ENCODE results near the gene ARID4B.
"Not testable (repeated sequence)": the region's sequence is repeated elsewhere in the genome, so short reads cannot be mapped to it uniquely, and the experiment has no call there.

The ARID4B gene

DNA sequence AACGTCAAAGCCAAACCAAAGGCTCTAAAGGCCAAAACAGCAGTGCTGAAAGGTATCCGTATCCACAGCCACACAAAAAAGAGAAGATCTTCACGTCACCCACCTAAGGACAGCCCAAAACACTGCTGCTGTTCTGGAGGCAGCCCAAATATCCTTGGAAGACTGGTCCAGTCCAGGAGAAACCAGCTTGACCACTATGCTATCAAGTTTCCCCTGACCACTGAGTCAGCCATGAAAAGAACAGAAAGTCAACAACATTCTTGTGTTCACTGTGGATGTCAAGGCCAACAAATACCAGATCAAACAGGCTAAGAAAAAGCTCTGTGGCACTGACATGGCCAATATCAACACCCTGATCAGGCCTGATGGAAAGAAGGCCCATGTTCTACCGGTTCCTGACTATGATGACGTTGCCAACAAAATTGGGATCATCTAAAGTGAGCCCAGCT lies 32.1 kb downstream of the ARID4B start:
- DNase-seq, result no peak

DNA sequence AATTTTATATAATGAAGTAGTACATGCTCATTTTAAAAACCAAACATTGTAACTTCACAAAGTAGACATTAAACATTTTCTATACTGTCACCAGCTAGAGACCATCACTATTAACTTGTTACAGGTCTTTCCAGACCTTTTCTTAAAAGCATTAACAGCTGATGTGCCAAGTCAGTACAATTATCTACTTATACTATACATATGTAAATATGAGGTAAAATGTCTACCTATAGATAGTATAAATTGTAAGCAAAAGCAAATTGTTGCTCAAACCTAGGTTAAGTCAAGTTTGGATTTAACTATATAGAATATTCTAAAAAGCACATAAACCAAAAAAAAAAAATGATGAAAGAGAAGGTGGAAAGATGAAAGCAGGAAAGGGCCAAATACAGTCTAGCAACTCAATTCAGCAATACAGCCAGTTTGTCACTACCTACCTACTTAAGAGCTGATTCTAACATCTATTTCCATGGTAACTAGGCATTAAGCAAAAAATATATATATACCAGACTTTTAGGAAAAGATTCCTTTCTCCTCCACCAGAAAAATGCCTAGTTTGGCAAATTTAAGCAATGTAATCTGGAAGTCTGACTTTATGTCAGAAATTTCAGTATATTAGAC lies 34.5 kb downstream of the ARID4B start:
- DNase-seq, result no peak

DNA sequence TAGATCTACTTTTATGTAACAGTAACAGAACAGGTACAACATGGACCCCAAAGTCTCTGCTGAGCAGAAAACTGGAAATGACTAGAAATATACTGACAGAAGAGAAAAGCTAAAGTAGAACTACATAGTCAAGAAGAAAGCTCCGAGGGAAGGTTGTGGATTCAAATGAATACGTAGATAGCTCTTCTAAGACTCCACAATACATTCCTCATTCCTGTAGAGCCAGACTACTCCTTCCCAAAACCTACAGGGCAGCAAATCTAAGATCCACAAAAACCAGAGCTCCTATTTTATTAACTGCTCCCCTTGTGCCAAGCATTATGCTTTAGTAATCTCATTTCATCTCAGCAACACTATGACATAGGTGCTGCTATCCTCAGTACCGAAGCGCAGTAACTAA lies 35.2 kb downstream of the ARID4B start:
- DNase-seq, result no peak

DNA sequence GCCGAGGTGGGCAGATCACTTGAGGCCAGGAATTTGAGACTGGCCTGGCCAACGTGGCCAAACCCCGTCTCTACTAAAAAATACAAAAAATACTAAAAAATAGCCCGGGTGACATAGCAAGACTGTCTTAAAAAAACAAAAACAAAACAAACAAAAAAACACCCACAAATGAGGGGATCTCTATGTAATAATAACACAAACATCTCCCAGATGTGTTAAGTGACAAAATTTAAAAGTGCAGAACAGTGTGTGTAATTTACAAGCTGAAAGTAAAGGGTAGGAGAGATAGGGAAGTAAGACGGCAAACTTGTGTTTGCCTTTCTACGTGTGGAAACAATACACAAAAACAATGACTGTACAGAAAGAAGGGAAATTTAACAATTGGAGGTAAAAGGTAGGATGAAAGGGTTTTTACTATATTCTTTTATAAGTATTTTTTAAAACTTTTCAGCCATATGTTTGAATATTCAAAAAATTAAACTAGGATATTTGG lies 36.3 kb downstream of the ARID4B start:
- no peak for DNase-seq

DNA sequence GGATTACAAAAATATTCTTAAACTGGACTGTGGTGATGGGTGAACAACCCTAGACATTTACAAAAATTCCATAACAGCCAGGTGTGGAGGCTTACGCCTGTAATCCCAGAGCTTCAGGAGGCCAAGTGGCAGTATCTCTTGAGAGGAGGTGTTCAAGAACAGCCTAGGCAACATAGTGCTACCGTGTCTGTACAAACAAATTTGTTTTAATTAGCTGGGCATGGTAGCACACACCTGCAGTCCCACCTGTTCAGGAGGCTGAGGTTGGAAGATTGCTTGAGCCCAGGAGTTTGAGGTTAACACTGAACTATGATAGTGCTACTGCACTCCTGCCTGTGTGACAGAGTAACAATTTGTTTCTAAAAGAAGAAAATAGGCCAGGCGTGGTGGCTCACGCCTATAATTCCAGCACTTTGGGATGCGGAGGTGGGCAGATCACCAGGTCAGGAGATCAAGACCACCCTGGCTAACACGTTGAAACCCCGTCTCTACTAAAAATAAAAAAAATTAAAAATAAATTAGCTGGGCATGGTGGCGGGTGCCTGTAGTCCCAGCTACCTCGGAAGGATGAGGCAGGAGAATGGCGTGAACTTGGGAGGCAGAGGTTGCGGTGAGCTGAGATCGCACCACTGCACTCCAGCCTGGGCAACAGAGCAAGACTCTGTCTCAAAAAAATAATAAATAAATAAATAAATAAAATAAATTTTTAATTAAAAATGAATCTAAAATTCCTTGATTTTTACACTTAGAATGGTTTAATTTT lies 37.1 kb downstream of the ARID4B start:
- no peak for DNase-seq

DNA sequence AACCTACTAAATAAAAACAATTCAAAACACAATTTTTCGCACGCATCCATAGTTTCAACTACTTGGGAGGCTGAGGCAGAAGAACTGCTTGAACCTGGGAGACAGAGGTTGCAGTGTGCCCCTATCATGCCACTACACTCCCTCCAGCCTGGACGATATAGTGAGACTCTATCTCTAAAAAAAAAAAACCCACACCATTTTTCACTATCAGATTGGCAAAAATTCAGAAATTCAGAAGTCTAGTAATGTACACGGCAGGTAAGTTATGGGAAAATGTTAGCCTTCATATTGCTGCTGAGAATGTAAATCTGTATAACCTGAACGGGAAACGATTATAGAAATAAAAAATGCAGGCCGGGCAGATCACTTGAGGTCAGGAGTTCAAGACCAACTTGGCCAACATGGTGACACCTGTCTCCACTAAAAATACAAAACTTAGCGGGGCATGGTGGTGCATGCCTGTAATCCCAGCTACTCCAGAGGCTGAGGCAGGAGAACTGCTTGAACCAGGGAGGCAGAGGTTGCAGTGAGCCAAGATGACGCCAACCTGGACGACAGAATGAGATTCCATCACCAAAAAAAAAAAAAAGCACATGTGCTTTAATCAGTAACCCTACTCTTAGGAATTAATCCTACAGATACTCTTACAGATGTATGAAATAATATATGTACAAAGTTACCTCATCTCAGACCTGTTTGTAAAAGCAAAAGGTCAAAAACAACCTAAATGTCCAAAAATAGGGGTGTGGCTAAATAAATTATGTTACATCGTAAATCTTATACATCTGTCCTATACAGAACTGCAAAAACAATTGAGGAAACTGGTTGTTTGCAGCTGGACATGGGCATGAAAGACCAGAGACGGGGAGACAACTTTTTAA lies 37.9 kb downstream of the ARID4B start:
- no peak for DNase-seq

DNA sequence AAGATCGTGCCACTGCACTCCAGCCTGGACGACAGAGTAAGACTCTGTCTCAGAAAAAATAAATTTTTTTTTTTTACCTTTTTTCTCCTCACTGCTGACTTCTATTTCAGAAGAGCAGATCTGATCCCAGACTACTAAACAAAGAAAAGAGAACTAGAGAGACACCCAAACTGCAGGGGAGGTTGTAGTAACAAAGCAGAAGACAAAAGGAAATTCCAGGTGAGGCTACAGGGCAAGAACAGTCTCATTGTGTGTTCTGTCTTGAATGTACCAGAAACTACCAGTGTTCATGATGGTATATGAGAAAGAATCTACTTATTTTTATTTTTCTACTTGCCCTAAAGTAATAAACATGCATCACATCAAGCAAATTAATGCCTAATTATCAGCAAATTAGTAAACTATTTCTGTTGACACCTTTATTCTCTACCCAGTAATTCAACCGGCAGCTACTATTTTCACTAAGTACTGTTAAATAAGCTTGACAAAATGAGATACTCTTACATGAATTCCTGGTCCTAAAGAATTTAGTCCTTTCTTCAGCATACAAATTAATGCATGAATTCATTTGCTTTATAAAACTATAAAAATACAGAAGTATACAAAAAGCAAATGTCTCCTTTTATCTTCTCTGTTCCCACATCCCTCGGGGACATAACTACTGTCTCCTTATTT lies 40.6 kb downstream of the ARID4B start:
- no peak for DNase-seq

DNA sequence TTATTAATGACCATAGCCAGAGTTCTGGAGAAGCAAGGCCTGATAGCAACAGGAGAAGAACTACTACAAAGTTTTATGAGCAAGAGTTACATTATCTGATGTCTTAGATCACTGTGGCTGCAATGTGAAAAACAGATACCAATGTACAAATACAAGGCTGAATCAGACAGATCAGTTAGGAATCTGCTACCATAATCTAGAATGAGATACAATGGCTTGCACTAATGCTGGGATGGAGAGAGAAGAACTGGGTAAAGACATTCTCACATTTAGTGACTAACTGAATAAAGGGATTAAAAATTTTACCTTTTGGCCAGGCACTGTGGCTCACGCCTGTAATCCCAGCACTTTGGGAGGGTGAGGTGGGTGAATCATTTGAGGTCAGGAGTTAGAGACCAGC lies 41.3 kb downstream of the ARID4B start:
- DNase-seq, result no peak

DNA sequence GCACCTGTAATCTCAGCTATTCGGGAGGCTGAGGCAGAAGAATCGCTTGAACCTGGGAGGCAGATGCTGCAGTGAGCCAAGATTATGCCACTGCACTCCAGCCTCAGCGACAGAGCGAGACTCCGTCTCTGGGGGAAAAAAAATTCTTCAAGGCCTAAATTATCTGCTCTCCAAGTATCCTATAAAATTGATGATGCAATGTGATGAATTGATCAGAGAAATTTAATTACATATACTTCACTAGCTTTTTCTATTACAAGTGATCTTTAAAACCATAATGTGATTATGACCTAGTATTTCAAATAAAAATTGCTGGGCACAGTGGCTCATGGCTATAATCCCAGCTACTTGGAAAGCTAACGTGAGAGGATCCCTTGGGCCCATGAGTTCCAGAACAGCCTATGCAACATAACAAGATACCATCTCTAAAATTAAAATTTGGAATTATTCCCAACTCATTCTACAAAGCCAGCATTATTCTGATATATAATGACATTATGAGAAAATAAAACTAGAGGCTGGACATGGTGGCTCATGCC lies 43.7 kb downstream of the ARID4B start:
- no peak for DNase-seq

DNA sequence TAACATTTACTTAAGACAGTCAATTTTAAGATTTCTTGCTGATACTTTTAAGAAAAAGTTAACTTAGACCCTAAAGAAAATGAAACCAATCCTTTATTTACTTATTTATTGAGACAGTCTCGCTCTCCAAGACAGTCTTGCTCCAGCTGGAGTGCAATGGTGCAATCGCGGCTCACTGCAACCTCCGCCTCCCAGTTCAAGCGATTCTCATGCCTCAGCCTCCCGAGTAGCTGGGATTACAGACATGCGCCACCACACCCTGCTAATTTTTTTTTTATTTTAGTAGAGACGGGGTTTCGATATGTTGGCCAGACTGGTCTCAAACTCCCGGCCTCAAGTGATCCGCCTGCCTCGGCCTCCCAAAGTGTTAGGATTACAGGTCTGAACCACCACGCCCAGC lies 44.3 kb downstream of the ARID4B start:
- not testable (repeated sequence) for DNase-seq

DNA sequence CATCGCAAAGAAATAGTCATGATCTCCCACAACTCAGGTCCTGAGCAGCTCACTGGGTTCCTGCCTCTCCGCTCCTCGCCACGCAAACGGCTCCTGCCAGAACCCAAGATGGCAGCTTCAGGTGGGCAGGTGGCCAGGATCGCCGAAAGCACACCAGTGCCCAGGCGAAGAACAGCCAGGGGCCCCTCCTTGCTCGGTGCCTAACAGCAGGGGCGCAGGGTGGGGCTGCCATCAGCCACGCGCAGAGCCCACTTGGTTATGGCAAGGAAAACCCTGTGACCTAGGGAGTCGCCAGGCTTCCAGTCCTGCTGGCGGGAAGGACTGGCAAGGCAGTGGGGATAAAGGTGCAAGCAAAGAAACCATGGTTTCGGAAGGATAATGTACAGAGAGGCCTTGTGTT lies 47.5 kb downstream of the ARID4B start:
- no peak for DNase-seq

DNA sequence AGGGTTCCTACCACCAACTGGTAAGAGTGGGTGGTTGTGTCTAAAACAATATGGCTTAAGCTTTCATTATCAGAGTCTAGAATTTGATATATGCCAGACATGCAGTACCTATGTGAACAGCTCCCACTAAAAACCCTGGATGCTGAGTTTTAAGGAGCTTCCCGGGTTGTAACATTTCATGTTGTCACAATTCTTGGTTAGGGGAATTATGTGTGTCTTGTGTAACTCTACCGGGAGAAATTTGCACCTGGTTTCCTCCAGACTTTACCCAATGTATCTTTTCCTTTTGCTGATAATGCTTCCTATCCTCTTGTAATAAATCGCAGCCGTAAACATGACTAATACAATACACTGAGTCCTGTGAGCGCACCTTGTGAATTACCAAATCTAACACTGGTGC lies 48.3 kb downstream of the ARID4B start:
- no peak for DNase-seq

DNA sequence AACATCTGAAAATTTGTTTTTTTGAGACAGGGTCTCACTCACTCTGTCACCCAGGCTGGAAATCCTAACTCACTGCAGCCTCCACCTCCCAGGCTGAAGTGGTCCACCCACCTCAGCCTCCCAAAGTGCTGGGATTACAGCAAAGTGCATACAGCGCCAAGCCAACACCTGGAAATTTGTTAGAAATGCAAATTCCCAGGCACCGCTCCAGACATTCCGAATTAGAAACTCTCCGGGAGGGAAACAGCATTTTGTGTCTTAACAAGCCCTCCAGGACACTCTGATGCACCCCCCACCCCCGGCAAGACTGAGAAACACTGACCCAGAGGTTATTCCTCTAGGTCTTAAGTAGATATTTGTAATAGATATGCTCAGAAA lies 49.1 kb downstream of the ARID4B start:
- DNase-seq, result no peak

DNA sequence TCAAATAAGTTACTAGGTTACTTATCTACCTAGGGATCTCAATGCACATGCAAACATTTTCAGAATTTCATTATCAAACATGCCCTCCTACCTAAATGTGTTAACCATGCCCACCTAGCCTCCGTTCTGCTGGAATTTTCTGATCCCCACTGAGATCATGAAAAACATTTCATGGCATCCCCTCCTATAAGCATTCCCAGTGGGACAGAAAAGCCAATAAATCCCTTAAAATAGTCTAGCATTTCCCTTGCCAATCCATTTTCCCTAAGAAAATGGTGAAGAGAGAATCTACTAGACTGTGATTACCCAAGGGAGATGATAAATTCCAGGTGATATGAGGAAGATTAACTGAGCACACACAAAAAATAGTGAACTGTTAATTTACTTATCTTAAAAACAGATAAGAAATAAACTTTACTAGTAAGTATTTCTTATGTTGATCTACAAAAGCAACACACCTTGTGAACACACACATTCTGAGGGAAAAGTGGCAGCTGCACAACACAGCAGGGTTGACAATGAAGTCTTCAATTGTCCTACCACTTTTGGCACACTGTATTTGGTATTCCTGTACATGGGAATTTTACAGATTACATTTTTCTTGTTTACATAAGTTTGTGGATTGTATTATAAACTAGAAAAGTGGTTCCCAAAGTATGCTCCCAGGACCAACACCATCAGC lies 49.6 kb downstream of the ARID4B start:
- no peak for DNase-seq

DNA sequence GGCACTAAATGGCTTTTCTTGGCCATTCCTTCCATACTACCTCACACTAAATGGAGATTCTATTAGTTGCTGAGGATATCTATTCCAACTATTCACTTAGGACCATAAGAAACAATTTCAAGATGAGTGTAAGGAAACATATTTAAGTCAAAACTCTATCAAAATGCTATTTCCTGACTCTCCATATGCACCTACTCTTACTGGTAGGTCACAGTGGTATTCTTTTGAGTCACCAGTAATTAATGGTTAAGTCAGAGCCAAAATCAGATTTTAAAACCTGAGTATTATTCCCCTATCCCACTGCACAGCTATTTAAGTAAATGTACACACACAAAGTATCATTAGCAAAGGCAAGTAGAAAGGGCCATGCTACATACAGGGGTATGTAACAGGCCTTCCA lies 50.3 kb downstream of the ARID4B start:
- DNase-seq, result no peak

DNA sequence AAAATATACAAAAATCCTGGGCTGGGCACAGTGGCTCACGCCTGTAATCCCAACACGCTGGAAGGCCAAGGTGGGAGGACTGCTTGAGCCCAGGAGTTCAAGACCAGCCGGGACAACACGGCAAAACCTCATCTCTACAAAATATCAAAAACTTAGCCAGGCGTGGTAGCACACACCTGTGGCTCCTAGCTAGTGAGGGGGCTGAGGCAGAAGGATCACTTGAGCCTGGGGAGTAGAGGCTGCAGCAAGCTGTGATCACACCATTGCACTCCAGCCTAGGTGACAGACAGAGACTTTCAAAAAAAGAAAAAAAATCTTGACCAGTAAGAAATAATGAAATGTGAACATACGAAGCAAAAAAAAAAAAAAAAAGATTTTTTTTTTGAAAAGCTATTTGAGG lies 52.1 kb downstream of the ARID4B start:
- DNase-seq, result no peak

DNA sequence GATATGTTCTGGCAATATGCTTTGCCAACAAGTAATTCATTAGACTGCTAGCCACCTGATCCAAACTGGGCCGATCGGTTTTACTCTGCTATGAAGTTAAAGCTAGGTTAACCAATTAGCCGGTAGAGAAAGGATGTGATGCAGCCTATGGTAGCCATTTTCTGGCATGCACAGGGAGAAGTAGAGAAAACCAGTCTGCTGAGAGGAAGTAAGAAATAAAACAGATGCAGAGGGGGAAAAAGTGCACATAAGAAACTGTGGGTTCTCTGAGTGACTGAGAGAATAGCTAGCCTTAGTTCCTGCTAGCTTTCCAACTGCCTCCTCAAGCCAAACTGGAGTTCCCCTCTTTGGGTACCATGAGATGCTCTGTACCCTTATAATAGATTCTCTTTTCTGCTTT lies 52.8 kb downstream of the ARID4B start:
- DNase-seq, result no peak

DNA sequence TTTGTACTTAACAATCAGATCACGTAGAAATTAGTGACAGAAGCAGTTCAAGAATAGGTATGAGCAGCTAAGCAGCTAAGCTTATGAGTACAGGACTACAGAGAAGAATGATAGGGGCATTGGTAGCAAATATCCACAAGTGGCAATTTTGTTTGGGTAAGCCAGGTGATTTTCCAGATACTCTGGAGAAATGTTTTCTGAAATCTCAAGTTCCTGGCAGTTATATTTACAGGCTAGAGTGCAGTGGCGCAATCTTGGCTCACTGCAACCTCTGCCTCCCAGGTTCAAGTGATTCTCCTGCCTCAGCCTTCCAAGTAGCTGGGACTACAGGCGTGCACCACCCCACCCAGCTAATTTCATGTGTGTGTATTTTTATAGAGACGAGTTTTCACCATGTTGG lies 55.1 kb downstream of the ARID4B start:
- no peak for DNase-seq

DNA sequence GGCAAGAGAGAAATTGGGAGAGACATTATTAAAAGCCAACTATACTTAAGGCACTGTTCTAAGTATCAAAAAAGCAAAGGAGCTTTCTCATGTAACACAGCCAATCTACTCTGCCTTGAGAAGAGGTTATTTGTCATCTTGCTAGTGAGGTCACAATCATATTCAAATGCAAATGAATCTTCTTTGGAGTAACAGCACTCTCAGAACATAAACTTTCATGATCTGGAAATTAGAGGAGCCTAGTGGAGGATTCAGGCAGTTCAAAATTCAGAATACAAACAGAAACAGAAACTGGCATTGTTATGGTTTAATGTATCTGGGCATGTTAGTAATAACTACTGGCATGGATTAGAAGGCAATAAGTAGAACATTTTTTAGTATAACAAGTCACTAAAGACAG lies 57.4 kb downstream of the ARID4B start:
- DNase-seq, result no peak

DNA sequence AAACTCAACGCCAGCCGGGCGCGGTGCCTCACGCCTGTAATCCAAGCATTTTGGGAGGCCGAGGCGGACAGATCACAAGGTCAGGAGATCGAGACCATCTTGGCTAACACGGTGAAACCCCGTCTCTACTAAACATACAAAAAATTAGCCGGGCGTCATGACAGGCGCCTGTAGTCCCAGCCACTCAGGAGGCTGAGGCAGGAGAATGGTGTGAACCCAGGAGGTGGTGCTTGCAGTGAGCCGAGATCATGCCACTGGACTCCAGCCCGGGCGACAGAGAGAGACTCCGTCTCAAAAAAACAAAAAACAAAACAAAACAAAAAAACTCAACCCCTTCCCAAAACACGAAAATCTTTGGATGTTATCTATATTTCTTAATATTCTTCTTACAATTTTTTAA lies 58.0 kb downstream of the ARID4B start:
- DNase-seq, result not testable (repeated sequence)

DNA sequence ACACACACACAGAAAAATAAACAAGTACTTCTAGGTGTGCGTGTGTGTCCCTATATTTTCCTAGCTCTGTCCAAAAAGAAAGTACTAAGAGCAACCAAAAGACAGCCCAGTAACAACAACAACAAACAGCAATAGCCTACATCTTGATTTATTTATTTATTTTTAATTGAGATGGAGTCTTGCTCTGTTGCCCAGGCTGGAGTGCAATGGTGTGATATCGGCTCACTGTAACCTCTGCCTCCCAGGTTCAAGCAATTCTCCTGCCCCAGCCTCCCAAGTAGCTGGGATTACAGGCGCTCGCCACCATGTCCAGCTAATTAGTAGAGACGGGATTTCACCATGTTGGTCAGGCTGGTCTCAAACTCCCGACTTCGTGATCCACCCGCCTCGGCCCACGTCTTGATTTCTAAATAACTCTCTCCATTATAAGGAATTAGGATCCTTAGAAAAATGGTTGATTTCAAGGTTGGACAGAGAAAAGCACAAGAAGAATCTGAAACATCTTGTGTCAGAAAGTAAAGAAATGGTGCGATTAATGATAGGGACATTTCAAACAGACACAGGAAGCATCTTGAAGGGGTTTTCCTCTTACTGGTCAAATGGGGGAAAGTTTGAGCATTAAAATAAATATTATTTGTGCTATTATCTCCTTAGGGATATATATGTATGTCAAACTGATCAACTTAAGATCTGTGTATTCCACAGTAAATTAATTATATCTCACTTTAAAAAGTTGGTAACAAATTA lies 59.4 kb downstream of the ARID4B start:
- DNase-seq, result no peak

Measured in SIG-M5 (cell line).